GM21529 (cell line): Measurements from ENCODE around the gene RPL22L1.
"Not testable (repeated sequence)": the region's sequence is repeated elsewhere in the genome, so short reads cannot be mapped to it uniquely, and the experiment has no call there.

Experiments used
- ATAC-seq: cut with Tn5 transposase; IDR thresholded peaks from one replicate; pipeline ENCODE4 v1.9.1; 2021; ENCODE audit not compliant: unreplicated experiment

The RPL22L1 gene

DNA sequence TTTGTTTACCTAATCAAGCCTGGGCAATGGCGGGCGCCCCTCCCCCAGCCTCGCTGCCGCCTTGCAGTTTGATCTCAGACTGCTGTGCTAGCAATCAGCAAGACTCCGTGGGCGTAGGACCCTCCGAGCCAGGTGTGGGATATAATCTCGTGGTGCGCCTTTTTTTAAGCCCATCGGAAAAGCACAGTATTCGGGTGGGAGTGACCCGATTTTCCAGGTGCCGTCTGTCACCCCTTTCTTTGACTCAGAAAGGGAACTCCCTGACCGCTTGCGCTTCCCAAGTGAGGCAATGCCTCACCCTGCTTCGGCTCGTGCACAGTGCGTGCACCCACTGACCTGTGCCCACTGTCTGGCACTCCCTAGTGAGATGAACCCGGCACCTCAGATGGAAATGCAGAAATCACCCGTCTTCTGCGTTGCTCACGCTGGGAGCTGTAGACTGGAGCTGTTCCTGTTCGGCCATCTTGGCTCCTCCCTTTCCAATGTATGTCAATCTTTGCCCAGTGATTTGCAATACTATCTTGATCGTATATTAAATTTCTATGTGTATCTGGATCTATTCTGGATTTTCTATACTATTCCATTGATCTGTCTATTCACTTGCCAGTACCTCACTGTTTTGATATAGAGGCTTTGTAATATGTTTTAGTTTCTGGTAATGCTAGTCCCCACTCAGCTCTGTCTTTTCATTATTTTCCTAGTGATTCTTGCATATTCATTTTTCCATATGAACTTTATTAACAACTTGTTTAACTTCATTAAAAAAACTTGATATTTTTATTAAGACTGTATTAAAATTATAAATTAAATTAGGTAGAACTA, 14.3 kb upstream of the RPL22L1 start:
- ATAC-seq = not testable (repeated sequence)

DNA sequence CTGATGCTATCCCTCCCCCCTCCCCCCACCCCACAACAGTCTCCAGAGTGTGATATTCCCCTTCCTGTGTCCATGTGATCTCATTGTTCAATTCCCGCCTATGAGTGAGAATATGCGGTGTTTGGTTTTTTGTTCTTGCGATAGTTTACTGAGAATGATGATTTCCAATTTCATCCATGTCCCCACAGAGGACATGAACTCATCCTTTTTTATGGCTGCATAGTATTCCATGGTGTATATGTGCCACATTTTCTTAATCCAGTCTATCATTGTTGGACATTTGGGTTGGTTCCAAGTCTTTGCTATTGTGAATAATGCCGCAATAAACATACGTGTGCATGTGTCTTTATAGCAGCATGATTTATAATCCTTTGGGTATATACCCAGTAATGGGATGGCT, 8.7 kb upstream of the RPL22L1 start:
- ATAC-seq = not testable (repeated sequence)

DNA sequence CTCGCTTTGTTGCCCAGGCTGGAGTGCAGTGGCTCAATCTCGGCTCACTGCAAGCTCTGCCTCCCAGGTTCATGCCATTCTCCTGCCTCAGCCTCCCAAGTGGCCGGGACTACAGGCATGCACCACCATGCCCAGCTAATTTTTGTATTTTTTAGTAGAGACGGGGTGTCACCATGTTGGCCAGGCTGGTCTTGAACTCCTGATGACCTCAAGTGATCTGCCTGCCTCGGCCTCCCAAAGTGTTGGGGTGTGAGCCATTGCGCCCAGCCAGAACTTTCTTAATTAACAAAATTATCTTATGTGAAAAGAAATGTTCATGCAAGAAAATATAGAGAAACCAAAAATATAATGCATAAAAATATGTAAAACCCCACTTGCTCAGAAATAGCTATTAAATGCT, 7.3 kb upstream of the RPL22L1 start:
- not testable (repeated sequence) for ATAC-seq

DNA sequence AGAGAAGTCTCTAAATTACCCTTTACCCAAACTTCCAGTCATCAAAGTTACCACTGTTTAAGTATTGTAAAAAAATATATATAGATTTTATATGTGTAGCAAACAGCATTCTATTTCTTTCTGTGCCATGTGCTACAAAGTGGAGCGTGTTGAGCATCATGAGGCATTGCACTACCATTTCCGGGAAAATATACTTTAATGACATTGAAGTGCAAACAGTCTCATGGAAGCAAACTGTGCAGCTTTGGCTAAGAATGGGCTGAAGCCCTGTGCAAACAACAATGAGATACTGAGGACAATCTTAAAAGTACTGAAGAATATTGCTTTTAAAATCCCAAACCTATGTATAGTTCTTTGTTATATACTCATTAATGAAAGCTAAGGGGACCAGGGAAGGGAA, 6.5 kb upstream of the RPL22L1 start:
- ATAC-seq = no peak

DNA sequence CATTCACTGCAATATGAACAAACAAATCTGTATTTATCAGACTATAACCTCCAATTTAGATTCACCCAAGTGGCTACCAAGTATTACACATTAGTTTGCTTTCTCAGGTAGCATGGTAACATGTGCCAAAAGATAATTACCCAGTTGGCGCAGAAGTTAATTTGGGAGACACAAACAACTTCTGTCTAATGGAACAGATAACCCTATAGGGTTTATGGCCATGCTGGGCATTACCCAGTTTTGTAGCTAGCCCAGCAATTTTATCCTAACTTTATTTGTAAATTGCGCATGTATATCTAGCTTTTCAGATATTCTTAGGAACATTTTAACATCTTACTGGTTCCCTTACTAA, 780 bp downstream of the RPL22L1 start:
- ATAC-seq = no peak

DNA sequence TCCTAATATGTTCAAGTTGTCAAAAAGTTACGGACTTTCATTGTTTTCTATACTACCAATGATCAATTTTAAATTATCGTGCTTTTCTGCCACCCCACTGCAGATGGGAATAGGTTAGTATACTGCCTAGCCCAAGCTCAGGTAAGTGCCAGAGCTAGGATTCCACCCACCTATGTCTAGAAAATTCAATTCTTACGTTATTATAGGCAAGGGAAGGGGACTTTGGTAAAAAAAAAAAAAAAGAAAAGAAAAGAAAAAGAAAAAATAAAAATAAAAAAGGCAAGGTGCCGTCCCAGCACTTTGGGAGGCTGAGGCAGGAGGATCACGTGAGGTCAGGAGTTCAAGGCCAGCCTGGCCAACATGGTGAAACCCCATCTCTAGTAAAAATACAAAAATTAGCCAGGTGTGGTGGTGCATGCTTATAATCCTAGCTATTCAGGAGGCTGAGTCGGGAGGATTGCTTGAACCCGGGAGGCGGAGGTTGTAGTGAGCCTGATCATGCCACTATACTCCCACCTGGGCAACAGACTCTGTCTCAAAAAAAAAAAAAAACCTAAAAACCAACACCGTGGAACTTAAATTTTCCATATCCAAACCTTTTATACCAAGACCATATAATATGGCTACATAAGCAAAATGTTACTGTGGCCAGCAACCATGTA, 1.3 kb downstream of the RPL22L1 start:
- no peak for ATAC-seq

DNA sequence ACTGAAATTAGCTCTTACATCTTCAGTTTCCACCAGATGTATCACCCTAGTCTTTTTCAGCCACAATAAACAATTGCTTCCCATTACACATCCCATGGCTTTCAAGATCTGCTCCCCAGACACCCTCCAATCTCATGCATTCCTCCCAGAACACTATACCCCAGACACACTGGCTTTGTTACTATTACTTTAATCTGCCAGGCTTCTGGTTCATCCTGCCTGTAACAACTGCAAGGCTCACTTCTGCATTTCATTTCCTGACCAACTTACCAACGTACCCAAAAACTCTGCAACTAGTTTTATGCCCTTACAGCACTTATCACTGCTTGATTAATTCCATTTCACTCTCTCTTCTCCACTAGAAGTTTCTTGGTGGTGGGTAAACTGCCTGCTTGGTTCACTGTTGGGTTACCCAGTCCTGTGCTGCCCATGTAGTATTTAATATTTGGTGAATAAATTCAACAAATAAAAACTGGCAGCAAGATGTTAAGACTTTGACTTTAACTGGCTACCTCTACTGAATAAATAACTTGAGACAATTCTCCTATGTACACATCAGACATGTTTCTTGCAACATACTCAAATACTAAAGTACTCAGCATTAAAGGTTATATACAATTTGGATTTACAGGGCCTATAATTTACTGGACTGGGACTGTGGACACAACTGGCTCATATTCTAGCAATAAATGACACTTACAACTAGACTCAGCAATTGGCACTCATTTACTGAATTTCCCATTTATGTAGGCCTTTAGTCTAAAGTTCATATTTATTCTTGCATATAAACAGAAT, 2.7 kb downstream of the RPL22L1 start:
- ATAC-seq = no peak

DNA sequence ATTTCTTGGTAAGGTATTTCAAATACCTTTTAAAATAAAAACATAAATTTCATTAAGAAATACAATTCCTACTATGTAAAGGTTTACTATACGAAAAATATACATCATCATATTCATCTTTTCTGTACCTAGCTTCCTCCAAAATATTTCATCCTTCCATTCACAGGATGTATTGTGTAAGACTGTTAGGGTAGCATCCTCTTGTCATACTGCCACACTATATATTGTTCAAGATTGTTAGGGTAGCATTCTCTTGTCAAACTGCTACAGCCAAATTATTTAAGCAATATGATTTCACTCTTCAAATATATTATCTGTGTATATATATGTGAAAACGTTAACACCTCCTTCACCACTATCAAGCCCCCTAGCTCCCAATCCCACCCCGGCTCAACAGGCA, 3.5 kb downstream of the RPL22L1 start:
- ATAC-seq = no peak

DNA sequence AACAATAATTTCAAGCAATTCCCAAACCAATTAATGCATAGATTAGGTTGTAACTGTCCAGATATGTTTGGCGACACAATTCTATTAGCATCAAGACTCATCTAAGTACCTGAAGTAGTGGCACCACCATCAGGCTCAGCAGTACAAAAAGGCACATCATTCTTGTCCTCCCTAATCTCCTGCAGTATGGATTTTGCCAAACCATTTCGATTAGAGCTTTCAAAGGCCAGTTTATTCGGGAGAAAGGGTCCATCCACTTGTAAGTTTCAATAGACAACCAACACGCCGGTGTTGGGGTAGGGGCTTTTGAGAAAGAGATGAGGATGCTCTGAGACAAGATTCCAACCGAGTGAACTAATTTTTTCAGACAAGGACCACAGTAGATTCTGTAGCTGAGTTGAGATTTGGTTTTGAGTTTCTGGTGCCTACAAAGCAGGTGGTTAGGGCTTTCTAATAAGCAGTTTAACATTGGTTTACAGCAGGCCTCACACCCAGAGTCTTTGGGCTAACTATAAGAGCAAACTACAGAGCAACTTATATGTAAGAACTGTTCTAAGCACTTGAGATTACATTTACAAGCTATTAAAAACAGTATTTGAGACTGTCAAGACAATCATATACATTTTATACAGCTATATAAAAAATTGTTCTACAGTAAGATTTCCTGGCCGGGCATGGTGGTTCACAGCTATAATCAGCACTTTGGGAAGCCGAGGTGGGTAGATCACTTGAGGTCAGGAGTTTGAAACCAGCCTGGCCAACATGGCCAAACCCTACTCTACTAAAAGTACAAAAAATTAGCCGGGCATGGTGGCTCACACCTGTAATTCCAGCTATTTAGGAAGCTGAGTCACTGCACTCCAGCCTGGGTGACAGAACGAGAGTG, 4.5 kb downstream of the RPL22L1 start:
- no peak for ATAC-seq

DNA sequence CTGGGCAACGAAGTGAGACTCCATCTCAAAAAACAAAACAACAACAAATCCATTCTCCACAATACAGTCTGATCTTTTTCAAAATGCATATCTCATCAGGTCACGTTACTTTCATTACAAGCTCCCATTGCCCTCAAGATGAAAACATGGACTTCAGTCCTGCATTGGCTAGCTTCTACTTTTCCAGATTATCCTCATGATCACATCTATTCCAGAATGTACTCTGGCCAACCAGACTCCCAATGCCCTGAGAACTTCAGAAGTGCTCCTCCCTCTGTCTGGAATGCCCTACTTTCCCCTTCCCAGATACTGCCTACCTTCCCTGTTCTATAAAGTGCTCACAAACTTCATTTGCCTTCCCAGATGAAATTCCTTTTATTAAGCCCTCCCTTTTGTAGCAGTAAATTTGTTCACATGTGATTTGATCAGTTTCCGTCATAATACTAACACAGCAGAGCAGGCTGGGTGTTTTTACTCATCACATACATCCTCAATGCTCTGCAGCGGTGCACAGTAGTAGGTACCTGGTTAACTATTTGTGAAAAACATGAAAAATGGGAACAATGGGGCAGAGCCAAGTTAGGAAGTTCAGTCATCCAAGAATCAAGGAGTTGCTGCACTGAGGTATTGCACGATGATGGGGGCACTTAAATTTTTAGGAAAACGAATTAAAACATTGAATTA, 5.3 kb downstream of the RPL22L1 start:
- no peak for ATAC-seq

DNA sequence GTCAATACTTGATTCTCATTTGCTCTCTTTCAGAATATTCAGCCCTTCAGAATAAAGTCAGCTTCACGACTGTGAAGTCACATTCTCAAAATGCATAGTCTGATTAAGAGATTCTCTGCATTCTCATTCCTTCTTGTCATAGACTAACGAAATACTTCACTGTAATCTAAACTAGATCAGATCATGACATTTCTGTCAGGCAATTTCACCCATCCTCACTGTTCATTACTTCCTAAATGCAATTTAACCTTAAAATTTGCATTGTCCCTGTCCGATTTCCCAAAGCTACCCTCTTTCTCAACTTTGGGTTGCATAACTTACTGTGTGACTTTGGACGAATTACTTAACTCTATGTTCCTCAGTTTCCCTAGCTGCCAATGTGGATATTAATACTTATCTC, 6.2 kb downstream of the RPL22L1 start:
- ATAC-seq = no peak

DNA sequence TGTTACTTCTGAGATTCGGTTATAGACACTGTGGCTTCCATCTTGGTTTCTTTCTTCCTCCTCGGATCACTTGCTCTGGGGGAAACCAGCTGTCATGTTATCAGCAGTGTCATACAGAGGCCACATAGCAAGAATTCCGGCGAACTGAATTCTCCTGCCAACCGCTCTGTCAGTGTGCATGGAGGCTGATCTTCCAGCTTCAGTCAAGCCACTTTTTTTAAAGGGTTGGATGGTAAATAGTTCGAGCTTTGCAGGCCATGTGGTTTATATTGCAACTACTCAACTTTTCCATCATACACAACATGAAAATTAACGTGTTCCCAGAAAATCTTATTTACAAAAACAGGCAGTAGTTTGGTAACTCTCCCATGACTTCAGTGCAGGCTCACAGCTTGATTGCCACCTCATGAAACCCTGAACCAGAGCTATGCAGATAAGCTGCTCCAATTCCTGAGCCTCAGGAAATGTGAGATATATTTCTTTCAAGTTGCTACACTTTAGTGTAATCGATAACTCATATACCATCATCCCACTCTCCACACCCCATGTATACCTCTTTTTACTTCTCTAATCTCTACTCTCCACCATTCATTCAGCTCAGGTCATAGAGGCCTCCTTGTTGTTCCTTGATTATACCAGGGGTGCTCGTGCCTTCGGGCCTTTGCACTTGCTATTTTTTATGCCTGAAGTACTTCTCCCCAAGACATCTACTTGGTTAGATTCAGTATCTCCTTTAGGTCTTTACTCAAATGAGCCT, 7.2 kb downstream of the RPL22L1 start:
- no peak for ATAC-seq

DNA sequence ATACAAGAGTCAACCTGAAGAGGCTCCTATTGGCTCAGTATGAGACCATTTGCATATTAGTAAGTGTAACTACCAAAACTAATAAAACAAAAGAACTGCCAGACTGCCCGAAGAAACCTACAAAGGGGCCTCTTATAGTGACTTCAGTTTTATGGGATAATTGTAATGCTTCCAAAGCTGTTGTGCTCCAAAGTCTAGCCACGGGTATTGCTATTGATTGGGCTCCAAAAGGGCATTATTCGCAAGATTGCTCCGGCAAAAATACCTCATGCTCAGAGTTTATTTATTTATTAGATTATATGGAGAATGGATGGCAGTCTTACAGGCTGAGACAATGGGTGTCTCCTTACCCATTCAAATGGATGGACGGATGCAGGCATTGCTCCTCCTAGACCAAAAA, 11.4 kb downstream of the RPL22L1 start:
- no peak for ATAC-seq

DNA sequence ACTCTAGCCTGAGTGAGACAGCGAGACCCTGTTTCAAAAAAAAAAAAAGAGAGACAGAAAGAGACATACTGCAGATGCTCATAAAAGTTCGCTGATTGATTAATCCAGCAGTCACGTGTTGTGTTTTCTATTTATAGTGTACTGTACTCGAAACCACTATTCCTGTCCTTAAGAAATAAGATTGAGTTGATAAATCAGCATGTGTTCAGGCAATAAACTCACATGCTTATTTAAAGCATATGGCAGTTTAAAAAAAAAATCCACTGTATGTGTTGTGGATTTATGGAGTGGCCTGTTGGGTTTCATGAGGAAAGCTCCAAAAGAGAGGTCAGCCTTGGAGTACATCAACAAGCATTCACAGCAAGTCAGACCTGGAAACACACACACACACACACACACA, 17.7 kb downstream of the RPL22L1 start:
- ATAC-seq = no peak

DNA sequence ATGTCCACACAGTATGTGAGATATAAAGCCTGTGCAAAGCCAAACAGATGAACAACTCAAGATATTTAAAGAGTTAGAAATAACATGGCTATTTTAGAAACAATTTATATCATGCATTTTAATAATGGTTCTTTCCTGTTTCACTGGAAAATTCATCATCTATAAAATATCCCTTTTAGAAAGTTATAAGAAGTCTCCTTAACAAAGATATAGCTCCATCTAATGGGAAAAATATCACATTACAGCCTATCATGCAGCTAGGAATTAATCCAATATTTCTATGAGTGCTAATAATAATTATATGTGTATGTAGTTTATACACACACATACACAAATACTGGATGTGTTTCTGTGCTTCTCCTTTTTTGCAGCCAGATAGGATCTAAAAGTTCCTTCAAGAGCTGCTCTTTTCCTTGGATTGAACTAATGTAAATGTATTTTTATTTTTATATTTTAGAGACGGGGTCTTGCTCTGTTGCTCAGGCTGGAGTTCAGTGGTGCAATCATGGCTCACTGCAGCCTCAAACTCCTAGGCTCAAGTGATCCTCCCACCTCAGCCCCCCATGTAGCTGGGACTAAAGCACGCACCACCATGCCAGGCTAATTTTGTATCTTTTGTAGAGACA, 21.6 kb downstream of the RPL22L1 start:
- ATAC-seq = no peak

DNA sequence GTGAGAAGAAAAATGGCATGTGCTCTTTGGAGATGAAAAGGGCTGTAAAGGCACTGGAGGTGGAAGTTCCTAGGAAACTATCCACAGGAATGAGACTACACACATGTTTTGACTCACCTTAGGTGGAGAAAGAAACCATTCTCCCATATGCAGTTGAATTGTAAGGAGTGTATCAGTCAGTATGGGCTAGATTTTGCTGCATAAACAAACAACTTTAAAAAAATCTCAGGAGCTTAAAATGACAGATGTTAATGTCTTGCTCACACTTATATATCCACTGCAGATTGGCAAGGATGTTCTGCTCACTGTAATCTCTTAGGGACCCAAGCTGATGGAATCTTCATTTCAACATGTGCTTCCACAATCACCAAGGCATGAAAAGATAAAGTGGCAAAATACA, 25.6 kb downstream of the RPL22L1 start:
- ATAC-seq = no peak

DNA sequence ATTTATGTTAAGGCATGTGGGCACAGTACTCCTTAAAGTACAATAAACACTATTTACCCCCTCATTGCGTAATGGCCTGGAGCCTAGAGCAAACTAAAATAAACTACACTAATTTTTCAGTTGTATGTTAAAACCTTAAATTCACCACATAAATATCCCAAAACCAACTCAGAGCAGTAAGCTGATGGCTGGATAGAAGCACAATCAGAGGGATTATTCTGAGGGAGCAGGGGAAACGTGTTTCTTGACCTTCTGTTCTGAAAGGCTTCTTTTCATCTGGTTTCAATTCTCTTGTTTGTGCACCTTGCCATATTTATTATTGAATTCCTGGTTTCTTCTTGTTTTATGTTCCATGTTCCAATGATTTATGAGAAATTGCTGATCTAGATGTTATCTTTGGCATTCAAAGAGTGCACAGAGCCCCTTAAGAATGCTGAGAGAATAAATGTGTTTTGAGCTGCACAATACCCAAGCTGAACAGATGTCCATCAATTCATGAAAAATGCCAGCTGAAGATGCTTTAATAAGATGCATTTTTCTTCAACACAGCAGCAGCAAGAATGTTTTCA, 29.6 kb downstream of the RPL22L1 start:
- ATAC-seq = no peak

DNA sequence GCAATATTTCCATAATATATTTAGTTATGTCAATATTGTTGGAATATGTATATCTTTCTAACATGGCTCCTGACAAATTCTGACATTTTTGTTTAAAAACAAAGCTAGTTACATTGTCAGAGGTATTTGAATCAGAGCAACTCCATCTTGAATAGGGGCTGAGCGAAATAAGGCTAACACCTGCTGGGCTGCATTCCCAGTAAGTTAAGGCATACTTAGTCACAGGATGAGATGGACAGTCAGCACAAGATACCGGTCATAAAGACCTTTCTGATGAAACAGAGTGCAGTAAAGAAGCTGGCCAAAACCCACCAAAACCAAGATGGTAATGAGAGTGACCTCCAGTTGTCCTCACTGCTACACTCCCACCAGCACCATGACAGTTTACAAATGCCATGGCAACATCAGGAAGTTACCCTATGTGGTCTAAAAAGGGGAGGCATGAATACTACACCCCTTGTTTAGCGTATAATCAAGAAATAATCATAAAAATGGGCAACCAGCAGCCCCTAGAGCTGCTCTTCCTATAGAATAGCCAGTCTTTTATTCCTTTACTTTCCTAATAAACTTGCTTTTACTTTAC, 30.4 kb downstream of the RPL22L1 start:
- no peak for ATAC-seq

DNA sequence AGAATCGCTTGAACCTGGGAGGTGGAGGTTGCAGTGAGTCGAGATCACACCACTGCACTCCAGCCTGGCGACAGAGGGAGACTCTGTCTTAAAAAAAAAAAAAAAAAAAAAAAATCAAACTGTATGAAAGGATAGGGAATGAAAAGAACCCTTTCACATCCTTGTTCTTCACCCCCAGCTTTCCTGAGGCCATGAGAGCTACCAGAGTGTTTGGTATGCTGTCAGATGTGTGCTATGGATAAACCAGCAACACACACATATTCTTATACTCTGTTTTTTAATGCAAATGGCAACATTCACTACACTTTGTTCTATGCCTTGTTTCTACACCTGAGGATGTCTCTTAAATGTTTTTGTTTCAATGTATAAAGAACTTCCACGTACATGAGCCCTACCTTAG, 33.5 kb downstream of the RPL22L1 start:
- no peak for ATAC-seq
